Fibroblast of lung (primary cell): ENCODE results near the gene GBF1.

Experiments
- CTCF ChIP-seq, 2 donors: IDR thresholded peaks in 1 of 2; conservative IDR thresholded peaks in 1 of 2; 1 replicate in 1 of 2; 2 replicates in 1 of 2; pipeline ENCODE4 v1.5.1; 2011 to 2012; ENCODE audit warnings: low read length in 2 of 2, control low read depth in 1 of 2, inconsistent platforms in 1 of 2, low read depth in 1 of 2, mild to moderate bottlenecking in 1 of 2
- EZH2 ChIP-seq: IDR thresholded peaks from 2 replicates; pipeline ENCODE4 v1.5.1; 2012; ENCODE audit warnings: low read length, control low read depth, mild to moderate bottlenecking; ENCODE audit errors: missing control alignments

GRCh38 chr10:102382871-102383270 lies 137.5 kb downstream of the GBF1 start:
- TF ChIP-seq CTCF (conservative IDR thresholded peaks at IDR 0.05 in 1 of 2, IDR thresholded peaks at IDR 0.05 in 1 of 2; ENCODE audit: low read depth in 1 of 2, low read length in 2 of 2) = no peak
- no peak for TF ChIP-seq EZH2
